Brain microvascular endothelial cell (primary cell): Measurements from ENCODE around the gene NT5DC4.

Experiments
- DNase-seq: peaks from one replicate; pipeline ENCODE4 v3.0.0-alpha.2; 2020
- H3K27ac ChIP-seq: fragments of 250-450 bp; sonication (Bioruptor Pico); 2 replicates; pipeline ENCODE4 v1.5.1; 2020; ENCODE audit warnings: mild to moderate bottlenecking, moderate library complexity
- H3K27me3 ChIP-seq: fragments of 250-450 bp; sonication (Bioruptor Pico); replicated peaks from 2 replicates; pipeline ENCODE4 v1.5.1; 2020; ENCODE audit warnings: mild to moderate bottlenecking
- H3K36me3 ChIP-seq: fragments of 250-450 bp; sonication (Bioruptor Pico); replicated peaks from 2 replicates; pipeline ENCODE4 v1.5.1; 2020; ENCODE audit warnings: mild to moderate bottlenecking
- H3K4me3 ChIP-seq: 2 replicates; pipeline ENCODE4 v1.5.1; 2011; ENCODE audit warnings: low read depth, mild to moderate bottlenecking, control low read depth, low read length, moderate library complexity
- CTCF ChIP-seq: IDR thresholded peaks from 2 replicates; pipeline ENCODE4 v1.5.1; 2011; ENCODE audit warnings: low read depth, mild to moderate bottlenecking, moderate library complexity, low read length, control low read depth, inconsistent platforms; ENCODE audit errors: missing control alignments
- in situ Hi-C: cut with HindIII; loops from 2 replicates; pipeline ENCODE4 v1.10.0; 2017; ENCODE audit warnings: low sequenced_read_pairs, low pct_ligation_motif_present

Gene NT5DC4

GRCh38 chr2:112687522-112687921 lies 33.3 kb upstream of the NT5DC4 start:
- in situ Hi-C loops: no loop called here
- no peak overlapping the region for H3K4me3 ChIP-seq
- no peaks in the 10 kb centered on the region for H3K36me3 ChIP-seq
- H3K27me3 ChIP-seq: no peaks in the 10 kb centered on the region
- no peak for TF ChIP-seq CTCF
- H3K27ac ChIP-seq: no peak overlapping the region
- DNase-seq: no peak

GRCh38 chr2:112688086-112688880 lies 32.5 kb upstream of the NT5DC4 start:
- TF ChIP-seq CTCF: no peak
- in situ Hi-C loops: no loop called here
- DNase-seq: no peak
- Histone ChIP-seq H3K27ac (no peak overlapping the region), H3K36me3 (no peaks in the 10 kb centered on the region), H3K4me3 (no peak overlapping the region), H3K27me3 (no peaks in the 10 kb centered on the region)

- Histone ChIP-seq H3K4me3 (no peak overlapping the region), H3K27ac (peak overlapping the region; percentile 26), H3K36me3 (no peaks in the 10 kb centered on the region), H3K27me3 (no peaks in the 10 kb centered on the region)
- peak; percentile 66 for TF ChIP-seq CTCF
- DNase-seq: peak; percentile 50
- in situ Hi-C loops: no loop called here
Measured at GRCh38 chr2:112690853-112691401, 29.9 kb upstream of the NT5DC4 start.

GRCh38 chr2:112691881-112692281 lies 28.9 kb upstream of the NT5DC4 start:
- Histone ChIP-seq H3K4me3 (no peak overlapping the region), H3K27ac (peak overlapping the region; percentile 68)

GRCh38 chr2:112692495-112692911 lies 28.3 kb upstream of the NT5DC4 start:
- in situ Hi-C loops: no loop called here
- peak; percentile 98 for DNase-seq
- no peak for TF ChIP-seq CTCF
- H3K36me3 ChIP-seq: no peaks in the 10 kb centered on the region
- no peaks in the 10 kb centered on the region for H3K27me3 ChIP-seq
- peak overlapping the region; percentile 68 for H3K27ac ChIP-seq
- no peak overlapping the region for H3K4me3 ChIP-seq

More at GRCh38 chr2:112691881-112692281, 28.9 kb upstream of the NT5DC4 start:
- H3K36me3 ChIP-seq: no peaks in the 10 kb centered on the region
- no peaks in the 10 kb centered on the region for H3K27me3 ChIP-seq
- DNase-seq: no peak
- in situ Hi-C loops: no loop called here
- TF ChIP-seq CTCF: no peak
